ENCODE data around the gene FFAR2. TPM values are rescaled to one million over a fixed set of nuclear protein-coding genes. Genes with fewer than 3 reads are reported as not detected.
A peak's percentile ranks its signal among the peaks of the same experiment; 100 is the strongest.

Gene FFAR2
- total and polyA plus RNA-seq, 2 donors from 2014 or later: 0.22 TPM; not detected in 1

DNA sequence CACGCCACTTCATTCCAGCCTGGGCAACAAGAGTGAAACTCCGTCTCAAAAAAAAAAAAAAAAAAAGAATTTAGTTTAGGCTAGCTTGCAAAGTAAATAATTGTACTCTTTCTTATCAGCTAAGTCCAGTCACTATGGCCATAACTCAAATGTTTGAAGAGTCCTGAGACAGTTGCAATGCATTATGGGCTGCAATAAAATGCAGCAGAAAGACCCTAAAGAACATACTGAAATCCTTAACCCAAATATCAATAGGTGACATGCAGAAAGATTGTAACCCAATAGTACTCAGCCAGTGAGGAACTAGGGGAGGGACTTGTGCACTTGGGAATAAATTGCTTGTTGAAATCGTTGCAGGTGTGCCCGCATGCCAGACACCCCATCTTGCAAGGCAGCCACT is 20.9 kb upstream of the FFAR2 start:
- DNase-seq: peak in 1 of 5 donors; percentile 48
- H3K27me3 ChIP-seq (ENCODE audit: control insufficient read depth, insufficient read depth, low read length): no peaks in the 10 kb centered on the region

DNA sequence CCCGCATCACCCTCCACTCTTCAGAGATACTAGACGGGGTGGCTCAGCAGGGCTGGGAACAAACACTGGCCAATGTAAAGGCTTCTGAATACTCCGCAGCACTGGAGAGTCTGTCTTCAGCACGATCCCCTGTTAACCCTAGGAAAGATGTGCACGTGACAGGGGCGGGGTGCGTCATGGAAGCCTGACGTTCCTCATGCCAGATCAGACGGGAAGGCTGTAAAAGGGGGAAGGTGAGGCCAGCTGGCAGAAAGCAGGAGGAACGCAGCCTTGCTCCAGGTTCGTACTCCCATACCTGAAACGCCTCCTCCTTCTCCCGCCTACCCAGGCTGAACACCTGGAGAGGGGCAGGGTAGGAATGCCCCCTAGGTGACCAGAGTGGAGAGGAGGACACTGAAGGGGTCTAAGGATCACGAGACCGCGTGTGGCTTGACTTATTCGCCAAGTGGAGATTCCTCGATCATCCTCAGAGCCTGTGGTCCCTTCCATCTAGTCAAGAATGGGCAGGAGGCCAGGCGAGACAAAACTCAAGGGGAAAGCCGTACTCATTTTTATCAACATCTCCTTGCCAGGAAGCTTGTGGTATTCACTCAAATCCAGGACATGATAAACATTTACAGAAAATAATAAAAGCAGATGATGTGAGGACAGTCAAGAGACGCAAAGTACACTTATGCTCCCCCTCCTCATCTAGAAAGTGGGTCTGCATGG is 18.2 kb upstream of the FFAR2 start:
- intact Hi-C loops (cut with DNase I): no loop called here
- Histone ChIP-seq H3K9me3 (ENCODE audit: control insufficient read depth in 2 of 3, insufficient read depth in 1 of 3, low read length in 3 of 3) (no peaks in the 10 kb centered on the region), H3K4me3 (ENCODE audit: low read length in 3 of 3) (no peak overlapping the region), H3K27me3 (ENCODE audit: control insufficient read depth, insufficient read depth, low read length) (no peaks in the 10 kb centered on the region), H3K36me3 (ENCODE audit: control insufficient read depth in 2 of 3, insufficient read depth in 3 of 3, low read length in 3 of 3) (no peaks in the 10 kb centered on the region), H3K9ac (ENCODE audit: low read length in 3 of 3) (no peak overlapping the region), H3K27ac (ENCODE audit: low read depth in 2 of 2, low read length in 2 of 2) (no peak overlapping the region), H3K4me1 (ENCODE audit: control insufficient read depth in 2 of 3, insufficient read depth in 2 of 3, low read depth in 1 of 3, low read length in 3 of 3) (peaks cover 0 to 3% (median 0%) of the 10 kb centered on the region in 3 donors)
- FAIRE-seq (no peak), DNase-seq (no peak)
- TF ChIP-seq, protein P1, sequence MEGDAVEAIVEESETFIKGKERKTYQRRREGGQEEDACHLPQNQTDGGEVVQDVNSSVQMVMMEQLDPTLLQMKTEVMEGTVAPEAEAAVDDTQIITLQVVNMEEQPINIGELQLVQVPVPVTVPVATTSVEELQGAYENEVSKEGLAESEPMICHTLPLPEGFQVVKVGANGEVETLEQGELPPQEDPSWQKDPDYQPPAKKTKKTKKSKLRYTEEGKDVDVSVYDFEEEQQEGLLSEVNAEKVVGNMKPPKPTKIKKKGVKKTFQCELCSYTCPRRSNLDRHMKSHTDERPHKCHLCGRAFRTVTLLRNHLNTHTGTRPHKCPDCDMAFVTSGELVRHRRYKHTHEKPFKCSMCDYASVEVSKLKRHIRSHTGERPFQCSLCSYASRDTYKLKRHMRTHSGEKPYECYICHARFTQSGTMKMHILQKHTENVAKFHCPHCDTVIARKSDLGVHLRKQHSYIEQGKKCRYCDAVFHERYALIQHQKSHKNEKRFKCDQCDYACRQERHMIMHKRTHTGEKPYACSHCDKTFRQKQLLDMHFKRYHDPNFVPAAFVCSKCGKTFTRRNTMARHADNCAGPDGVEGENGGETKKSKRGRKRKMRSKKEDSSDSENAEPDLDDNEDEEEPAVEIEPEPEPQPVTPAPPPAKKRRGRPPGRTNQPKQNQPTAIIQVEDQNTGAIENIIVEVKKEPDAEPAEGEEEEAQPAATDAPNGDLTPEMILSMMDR (IDR thresholded peaks at IDR 0.05; ENCODE audit: borderline replicate concordance, extremely low read depth, insufficient read depth): no peak

More for the DNA sequence above, 20.9 kb upstream of the FFAR2 start:
- Histone ChIP-seq H3K4me1 (ENCODE audit: control insufficient read depth in 2 of 3, insufficient read depth in 2 of 3, low read depth in 1 of 3, low read length in 3 of 3) (no peaks in the 10 kb centered on the region), H3K9me3 (ENCODE audit: control insufficient read depth in 2 of 3, insufficient read depth in 1 of 3, low read length in 3 of 3) (no peaks in the 10 kb centered on the region), H3K27ac (ENCODE audit: low read depth in 2 of 2, low read length in 2 of 2) (no peak overlapping the region), H3K4me3 (ENCODE audit: low read length in 3 of 3) (no peak overlapping the region), H3K9ac (ENCODE audit: low read length in 3 of 3) (no peak overlapping the region), H3K36me3 (ENCODE audit: control insufficient read depth in 2 of 3, insufficient read depth in 3 of 3, low read length in 3 of 3) (no peaks in the 10 kb centered on the region)
- intact Hi-C loops (cut with DNase I): no loop called here
- no peak for FAIRE-seq
- TF ChIP-seq, protein P1 (IDR thresholded peaks at IDR 0.05; ENCODE audit: borderline replicate concordance, extremely low read depth, insufficient read depth): no peak

DNA sequence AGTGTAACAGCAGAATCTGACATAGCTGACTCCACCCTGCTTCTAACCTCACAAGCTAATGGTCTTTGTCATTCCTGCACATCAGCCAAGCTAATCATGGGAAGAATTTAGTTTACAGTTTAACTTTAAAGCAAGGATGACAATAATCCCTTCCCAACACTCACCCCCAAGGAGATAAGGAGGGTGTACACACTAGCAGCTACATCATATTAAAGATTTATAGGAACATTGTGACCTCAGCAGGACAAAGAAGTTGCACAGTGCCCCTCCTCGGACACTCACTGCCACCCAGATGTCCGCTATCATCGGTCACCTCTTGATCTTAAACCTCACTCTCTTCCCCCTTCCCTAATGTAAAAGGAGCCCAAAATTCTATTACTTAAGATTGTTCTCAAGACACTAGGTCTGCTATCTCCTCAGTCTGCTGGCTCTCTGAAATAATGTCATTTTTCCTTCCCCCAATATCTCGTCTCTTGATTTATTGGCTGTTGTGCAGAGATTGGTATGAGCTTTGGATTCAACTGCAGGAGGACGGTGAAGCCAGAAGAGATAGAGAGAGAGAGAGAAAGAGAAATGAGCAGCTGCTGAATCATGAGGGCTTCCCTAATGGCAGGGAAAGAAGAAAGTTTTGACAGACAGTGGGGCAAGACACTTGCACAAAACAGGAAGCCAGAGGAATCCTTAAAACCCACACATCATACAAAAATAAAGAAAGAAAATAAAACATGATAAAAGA is 17.5 kb upstream of the FFAR2 start:
- TF ChIP-seq, protein P1 (IDR thresholded peaks at IDR 0.05; ENCODE audit: borderline replicate concordance, extremely low read depth, insufficient read depth): no peak
- Histone ChIP-seq H3K27ac (ENCODE audit: low read depth in 2 of 2, low read length in 2 of 2) (no peak overlapping the region), H3K9ac (ENCODE audit: low read length in 3 of 3) (no peak overlapping the region), H3K36me3 (ENCODE audit: control insufficient read depth in 2 of 3, insufficient read depth in 3 of 3, low read length in 3 of 3) (no peaks in the 10 kb centered on the region), H3K9me3 (ENCODE audit: control insufficient read depth in 2 of 3, insufficient read depth in 1 of 3, low read length in 3 of 3) (no peaks in the 10 kb centered on the region), H3K4me1 (ENCODE audit: control insufficient read depth in 2 of 3, insufficient read depth in 2 of 3, low read depth in 1 of 3, low read length in 3 of 3) (peaks cover 0 to 3% (median 0%) of the 10 kb centered on the region in 3 donors), H3K27me3 (ENCODE audit: control insufficient read depth, insufficient read depth, low read length) (no peaks in the 10 kb centered on the region), H3K4me3 (ENCODE audit: low read length in 3 of 3) (no peak overlapping the region)
- FAIRE-seq (no peak), DNase-seq (no peak)
- intact Hi-C loops (cut with DNase I): no loop called here
